Measurements from ENCODE around the gene TAF5L.

- TF ChIP-seq EZH2 (IDR thresholded peaks at IDR 0.05) (no peak), POLR2AphosphoS5 (IDR thresholded peaks at IDR 0.05; ENCODE audit: borderline replicate concordance, low read depth, low read length) (no peak), FOXP2 (optimal IDR thresholded peaks at IDR 0.05; ENCODE audit: control extremely low read depth, extremely low read length, insufficient read depth) (no peak)
These were observed 48.1 kb upstream of the TAF5L start for GRCh38 chr1:229674042-229674441.

Measured in SK-N-MC (cell line).